HepG2 (cell line): Measurements from ENCODE around the gene CCDC88C. TPM values are rescaled to one million over a fixed set of nuclear protein-coding genes. Genes with fewer than 3 reads are reported as not detected.

Experiments
- ATAC-seq: fragments of 200-7000 bp; cut with Tn5 transposase; 3 replicates; pipeline ENCODE4 v1.9.1; 2020; ENCODE audit warnings: mild to moderate bottlenecking, moderate library complexity
- BruUV-seq: library from RNA; stranded (reverse); fragments of 400-500 nt; replicated peaks from 2 replicates; lab custom pipeline; 2021; lab: Mats Ljungman, UMichigan
- CTCF ChIA-PET: fragments of 300-600 bp; formaldehyde crosslinking; extraction: SDS; loops from one replicate; lab custom pipeline; 2021; ENCODE audit warnings: low total read pairs, inconsistent platforms, low intra/inter-chr PET ratio; lab: Yijun Ruan, JAX
- POLR2A ChIA-PET: fragments of 350-600 bp; sonication (Branson Sonifier 250); formaldehyde crosslinking; loops from one replicate; lab custom pipeline; 2020; ENCODE audit warnings: antibody characterized with exemption, inconsistent platforms; lab: Yijun Ruan, JAX
- DNase-seq: peaks from one replicate; pipeline ENCODE4 v3.0.0-alpha.2; 2015; ENCODE audit warnings: low spot score
- FAIRE-seq: peaks from 3 replicates; lab custom pipeline; 2011; peaks lifted over from hg19 to GRCh38; lab: Jason Lieb, UNC
- H2AFZ ChIP-seq: one replicate; pipeline ENCODE4 v1.6.1; 2011; ENCODE audit warnings: low read length, inconsistent platforms
- H3K27ac ChIP-seq: fragments of 300-600 bp; 3 replicates; pipeline ENCODE4 v1.8.0; 2011; ENCODE audit warnings: mixed run types, mild to moderate bottlenecking, mixed read lengths, low read length, inconsistent platforms; ENCODE audit not compliant: insufficient read depth; ENCODE audit errors: extremely low read length
- H3K27me3 ChIP-seq, 2 experiments: fragments of 200-600 bp in 1 of 2; 2 replicates in 1 of 2; 3 replicates in 1 of 2; pipeline versions ENCODE4 v1.6.0 to v1.8.0; 2011; ENCODE audit warnings: low read length in 2 of 2, mild to moderate bottlenecking in 2 of 2, moderate library complexity in 2 of 2, inconsistent platforms in 1 of 2; ENCODE audit not compliant: insufficient read depth in 2 of 2, control insufficient read depth in 1 of 2
- H3K36me3 ChIP-seq, 2 experiments: fragments of 200-600 bp in 1 of 2; replicated peaks in 1 of 2; 2 replicates in 1 of 2; 3 replicates in 1 of 2; pipeline versions ENCODE4 v1.5.1 to v1.8.0; 2011; ENCODE audit warnings: low read length in 2 of 2, inconsistent platforms in 1 of 2; ENCODE audit not compliant: insufficient read depth in 2 of 2, control insufficient read depth in 1 of 2
- H3K4me1 ChIP-seq: 2 replicates; pipeline ENCODE4 v1.5.1; 2012; ENCODE audit warnings: low read length, inconsistent platforms; ENCODE audit not compliant: insufficient read depth
- H3K4me2 ChIP-seq: 2 replicates; pipeline ENCODE4 v1.6.0; 2011; ENCODE audit warnings: low read depth, low read length, inconsistent platforms
- H3K4me3 ChIP-seq, 3 experiments: fragments of 200-600 bp in 1 of 3; sonication (generic), shearing (Covaris generic) in 1 of 3; replicated peaks in 1 of 3; 2 replicates each; pipeline ENCODE4 v1.5.1; 2011 to 2016; ENCODE audit warnings: low read length in 3 of 3, inconsistent platforms in 2 of 3, low read depth in 2 of 3, mild to moderate bottlenecking in 2 of 3, control low read depth in 1 of 3, mixed read lengths in 1 of 3; ENCODE audit not compliant: insufficient read depth in 1 of 3
- H3K79me2 ChIP-seq: one replicate; pipeline ENCODE4 v1.6.1; 2011; ENCODE audit warnings: low read length, inconsistent platforms; ENCODE audit not compliant: insufficient read depth
- H3K9ac ChIP-seq: 2 replicates; pipeline ENCODE4 v1.6.0; 2011; ENCODE audit warnings: mild to moderate bottlenecking, low read depth, low read length, inconsistent platforms; ENCODE audit not compliant: insufficient read depth
- H3K9me3 ChIP-seq: 2 replicates; pipeline ENCODE4 v1.5.1; 2012; ENCODE audit warnings: mild to moderate bottlenecking, low read length
- H4K20me1 ChIP-seq: 2 replicates; pipeline ENCODE4 v1.6.0; 2011; ENCODE audit warnings: inconsistent platforms, mild to moderate bottlenecking, low read length, moderate library complexity; ENCODE audit not compliant: insufficient read depth
- FOXK1 ChIP-seq: sonication (generic); formaldehyde crosslinking; IDR thresholded peaks from 2 replicates; pipeline ENCODE4 v1.4.0; 2020; ENCODE audit warnings: low read depth, missing genetic modification reagents, borderline replicate concordance
- GMEB1 ChIP-seq: sonication (generic); formaldehyde crosslinking; IDR thresholded peaks from 2 replicates; pipeline ENCODE4 v1.5.1; 2020; ENCODE audit warnings: missing genetic modification reagents, mild to moderate bottlenecking, borderline replicate concordance
- IRX3 ChIP-seq: sonication (generic); formaldehyde crosslinking; IDR thresholded peaks from 2 replicates; pipeline ENCODE4 v1.8.1; 2023; ENCODE audit warnings: mild to moderate bottlenecking, low read depth, missing genetic modification reagents, borderline replicate concordance
- KDM6A ChIP-seq: IDR thresholded peaks from 2 replicates; pipeline ENCODE4 v1.6.1; 2016; ENCODE audit warnings: low read depth
- MXD4 ChIP-seq: IDR thresholded peaks from 2 replicates; pipeline ENCODE4 v1.6.1; 2016; ENCODE audit warnings: mild to moderate bottlenecking, missing biosample characterization, missing genetic modification reagents
- RXRB ChIP-seq: IDR thresholded peaks from 2 replicates; pipeline ENCODE4 v1.6.1; 2016; ENCODE audit warnings: borderline replicate concordance, missing genetic modification reagents, missing compliant biosample characterization
- TEAD2 ChIP-seq: sonication (generic); formaldehyde crosslinking; IDR thresholded peaks from 2 replicates; pipeline ENCODE4 v1.9.0; 2021; ENCODE audit warnings: missing genetic modification reagents
- THAP7 ChIP-seq: sonication (generic); formaldehyde crosslinking; IDR thresholded peaks from 2 replicates; pipeline ENCODE4 v1.8.1; 2023; ENCODE audit warnings: mild to moderate bottlenecking, missing genetic modification reagents
- ZNF33B ChIP-seq: sonication (generic); formaldehyde crosslinking; IDR thresholded peaks from 2 replicates; pipeline ENCODE4 v1.5.1; 2020; ENCODE audit warnings: mild to moderate bottlenecking, missing genetic modification reagents
- ZNF354B ChIP-seq: sonication (generic); formaldehyde crosslinking; IDR thresholded peaks from 2 replicates; pipeline ENCODE4 v1.8.0; 2022; ENCODE audit warnings: mild to moderate bottlenecking, missing genetic modification reagents
- ZNF615 ChIP-seq: sonication (generic); formaldehyde crosslinking; IDR thresholded peaks from 2 replicates; pipeline ENCODE4 v1.5.0; 2020; ENCODE audit warnings: mild to moderate bottlenecking, missing genetic modification reagents, borderline replicate concordance
- WGBS: methylation state at CpG from one replicate; pipeline ENCODE4 v1.1.6; 2017; ENCODE audit warnings: low lambda C conversion rate; 5-methylcytosine and 5-hydroxymethylcytosine counted together
- in situ Hi-C: cut with HindIII; loops from 2 replicates; pipeline ENCODE4 v1.10.0; 2017; ENCODE audit warnings: low pct_unique_long_range_greater_than_20kb; ENCODE audit not compliant: extremely low pct_ligation_motif_present
- intact Hi-C: fragments of 100-400 bp; cut with micrococcal nuclease; formaldehyde crosslinking; loops from one replicate; pipeline ENCODE4 v1.10.0; 2022; ENCODE audit not compliant: unreplicated experiment
- polyA plus RNA-seq, 8 experiments: library from polyadenylated mRNA; depleted of rRNA in 3 of 8; stranded (reverse) in 7 of 8; unstranded in 1 of 8; fragments of >200 nt; fragmentation: Illumina TruSeq in 4 of 8; extraction: Trizol in 4 of 8; gene quantifications; 2 replicates each; pipeline versions ENCODE4 v1.2.1 to v1.2.3, GENCODE V29; 2011 to 2016; ENCODE audit warnings: low read depth in 4 of 8, missing spikeins in 1 of 8, mixed read lengths in 1 of 8; ENCODE audit not compliant: insufficient read depth in 1 of 8
- total RNA-seq, 5 experiments: library from RNA; depleted of rRNA; stranded (reverse); fragments of >200 nt; fragmentation: Illumina TruSeq; extraction: Trizol; gene quantifications; 2 replicates each; pipeline ENCODE4 v1.2.3, GENCODE V29; 2016; ENCODE audit warnings: low read depth in 1 of 5

CCDC88C gene
- total and polyA plus RNA-seq, 2 of the 13 experiments (the other 11 are each of a cell fraction or from before 2014, with no cell fraction given) = 3.6 to 11.7 TPM

DNA sequence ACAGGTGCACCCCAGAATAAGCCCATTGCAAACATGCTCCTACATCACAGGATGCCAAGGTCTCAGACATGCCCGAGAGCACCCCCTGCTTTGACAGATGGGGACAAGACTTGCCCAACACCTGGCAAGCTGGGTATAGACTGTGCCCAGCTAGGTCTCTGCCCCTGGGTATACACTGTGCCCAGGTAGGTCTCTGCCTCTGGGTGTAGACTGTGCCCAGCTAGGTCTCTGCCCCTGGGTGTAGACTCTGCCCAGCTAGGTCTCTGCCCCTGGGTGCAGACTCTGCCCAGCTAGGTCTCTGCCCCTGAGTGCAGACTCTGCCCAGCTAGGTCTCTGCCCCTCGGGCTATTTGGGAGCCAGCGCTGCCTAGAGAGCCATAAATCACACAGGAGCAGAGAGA is 85.9 kb downstream of the CCDC88C start:
- BruUV-seq = no TSS peak
- H3K9ac ChIP-seq = no peak overlapping the region
- in situ Hi-C loops = no loop called here
- H3K27me3 ChIP-seq = no peaks in the 10 kb centered on the region
- intact Hi-C loops = no loop called here
- no peak for FAIRE-seq
- DNase-seq = no peak
- 90% methylated on average over 2 of the region's 3 CpGs for WGBS
- no peak overlapping the region for H3K4me2 ChIP-seq
- no peaks in the 10 kb centered on the region for H3K79me2 ChIP-seq
- ATAC-seq = peak; percentile 6; the same call in 2 of the 3 replicates
- no peak for TF ChIP-seq ZNF615 (CRISPR knock-in tag)
- TF ChIP-seq THAP7 = 0 out of 2 replicates have a peak, but pooled peaks have one; percentile 20
- TF ChIP-seq, all 625 proteins: peak for 1
- peaks cover 30% of the 10 kb centered on the region for H3K4me1 ChIP-seq
- no peak overlapping the region for H3K27ac ChIP-seq
- no peak overlapping the region for H3K4me3 ChIP-seq
- ChIA-PET CTCF (no interaction called here), POLR2A (interaction anchor here (1.1 kb wide), 1 partner anchor 30 kb away, joined by 3 read pairs; no protein-coding TSS in a partner anchor)
- no peaks in the 10 kb centered on the region for H4K20me1 ChIP-seq
- H3K36me3 ChIP-seq = peaks cover 0 to 9% of the 10 kb centered on the region in 2 experiments; a peak in 1 of 5 replicates
- H2AFZ ChIP-seq = no peak overlapping the region
- no peaks in the 10 kb centered on the region for H3K9me3 ChIP-seq

DNA sequence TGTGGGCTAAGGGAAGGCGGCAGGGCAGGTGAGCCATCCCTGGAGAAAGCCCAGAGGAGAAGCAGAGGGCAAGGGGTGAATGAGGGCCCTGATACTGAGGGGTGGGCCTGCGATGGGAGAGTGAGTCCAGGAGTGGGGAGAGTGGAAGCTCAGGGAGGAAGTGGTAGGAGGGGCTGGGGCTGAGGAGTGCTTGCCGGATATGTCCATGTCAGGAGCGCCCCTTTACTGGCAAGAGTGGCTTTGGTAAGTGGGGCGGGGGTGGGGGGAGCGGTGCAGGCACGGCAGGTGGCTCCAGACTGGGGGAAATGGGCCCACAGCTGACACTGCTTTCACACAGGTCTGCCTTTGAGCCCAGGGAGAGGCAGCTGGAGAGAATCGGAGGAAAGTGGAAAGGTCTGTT is 86.8 kb downstream of the CCDC88C start:
- Histone ChIP-seq H3K4me2 (no peak overlapping the region), H3K36me3 (peaks cover 1 to 4% of the 10 kb centered on the region in 2 experiments; a peak in 1 of 5 replicates), H3K9ac (no peak overlapping the region), H3K4me1 (peaks cover 30% of the 10 kb centered on the region), H3K27ac (no peak overlapping the region), H4K20me1 (no peaks in the 10 kb centered on the region), H2AFZ (no peak overlapping the region), H3K79me2 (no peaks in the 10 kb centered on the region), H3K27me3 (no peaks in the 10 kb centered on the region), H3K4me3 (no peak overlapping the region), H3K9me3 (no peaks in the 10 kb centered on the region)
- TF ChIP-seq GMEB1 (CRISPR knock-in tag) = no peak
- no peak for TF ChIP-seq RXRB (CRISPR knock-in tag)
- no peak for TF ChIP-seq ZNF354B (CRISPR knock-in tag)
- TF ChIP-seq FOXK1 = no peak
- no peak for TF ChIP-seq IRX3 (CRISPR knock-in tag)
- TF ChIP-seq KDM6A (CRISPR knock-in tag) = no peak
- TF ChIP-seq MXD4 = no peak
- TF ChIP-seq ZNF33B (CRISPR knock-in tag) = no peak
- TF ChIP-seq TEAD2 (CRISPR knock-in tag) = no peak
- FAIRE-seq (no peak), ATAC-seq (no peak), DNase-seq (no peak)
- in situ Hi-C loops (no loop called here), intact Hi-C loops (no loop called here)
- ChIA-PET CTCF (no interaction called here), POLR2A (no interaction called here)
- no TSS peak for BruUV-seq
- WGBS = 95% methylated on average over 8 of the region's 8 CpGs
